Trophoblast cell (in vitro differentiated cells and primary cell): ENCODE data around the gene RIOK2. TPM values are rescaled to one million over a fixed set of nuclear protein-coding genes. Genes with fewer than 3 reads are reported as not detected.
A peak's percentile ranks its signal among the peaks of the same experiment; 100 is the strongest.

Experiments
- DNase-seq, 2 donors: peaks; one replicate each; pipeline ENCODE4 v3.0.0-alpha.2; 2016
- H2AFZ ChIP-seq: 2 replicates; pipeline ENCODE4 v1.6.1; 2013; ENCODE audit warnings: low read length, moderate library complexity, mild to moderate bottlenecking; ENCODE audit not compliant: insufficient read depth, poor library complexity
- H2AK5ac ChIP-seq: 2 replicates; pipeline ENCODE4 v1.6.1; 2013; ENCODE audit warnings: mild to moderate bottlenecking, low read length
- H2BK120ac ChIP-seq: 2 replicates; pipeline ENCODE4 v1.6.1; 2013; ENCODE audit warnings: low read length, mild to moderate bottlenecking, moderate library complexity; ENCODE audit not compliant: insufficient read depth, poor library complexity
- H2BK12ac ChIP-seq: 2 replicates; pipeline ENCODE4 v1.6.1; 2013; ENCODE audit warnings: mild to moderate bottlenecking, low read length, moderate library complexity
- H2BK5ac ChIP-seq: 2 replicates; pipeline ENCODE4 v1.6.1; 2013; ENCODE audit warnings: low read length, low read depth, moderate library complexity, mild to moderate bottlenecking; ENCODE audit not compliant: poor library complexity
- H3K14ac ChIP-seq: 2 replicates; pipeline ENCODE4 v1.6.1; 2013; ENCODE audit warnings: mild to moderate bottlenecking, low read length
- H3K18ac ChIP-seq: 2 replicates; pipeline ENCODE4 v1.6.1; 2013; ENCODE audit warnings: mild to moderate bottlenecking, low read length
- H3K23ac ChIP-seq: 2 replicates; pipeline ENCODE4 v1.6.1; 2013; ENCODE audit warnings: low read length
- H3K27ac ChIP-seq: 2 replicates; pipeline ENCODE4 v1.5.1; 2013; ENCODE audit warnings: low read depth, mild to moderate bottlenecking, inconsistent platforms, low read length, moderate library complexity
- H3K27me3 ChIP-seq: 2 replicates; pipeline ENCODE4 v1.6.1; 2013; ENCODE audit warnings: inconsistent platforms, mild to moderate bottlenecking, low read length, moderate library complexity; ENCODE audit not compliant: insufficient read depth
- H3K36me3 ChIP-seq, 2 experiments: 1 replicate in 1 of 2; 2 replicates in 1 of 2; pipeline ENCODE4 v1.6.1; 2013; ENCODE audit warnings: low read length in 2 of 2, mild to moderate bottlenecking in 2 of 2, moderate library complexity in 1 of 2; ENCODE audit not compliant: insufficient read depth in 2 of 2, control insufficient read depth in 1 of 2
- H3K4ac ChIP-seq: 2 replicates; pipeline ENCODE4 v1.6.1; 2013; ENCODE audit warnings: low read depth, mild to moderate bottlenecking, low read length, moderate library complexity
- H3K4me1 ChIP-seq, 2 experiments: 1 replicate in 1 of 2; 2 replicates in 1 of 2; pipeline ENCODE4 v1.6.1; 2013; ENCODE audit warnings: low read length in 2 of 2, mild to moderate bottlenecking in 2 of 2, moderate library complexity in 1 of 2; ENCODE audit not compliant: insufficient read depth in 2 of 2, control insufficient read depth in 1 of 2
- H3K4me2 ChIP-seq: 2 replicates; pipeline ENCODE4 v1.6.1; 2013; ENCODE audit warnings: inconsistent platforms, mild to moderate bottlenecking, low read length, moderate library complexity
- H3K4me3 ChIP-seq: 2 replicates; pipeline ENCODE4 v1.5.1; 2013; ENCODE audit warnings: mild to moderate bottlenecking, low read depth, low read length, inconsistent platforms
- H3K79me1 ChIP-seq: one replicate; pipeline ENCODE4 v1.6.1; 2013; ENCODE audit warnings: low read length
- H3K79me2 ChIP-seq: 2 replicates; pipeline ENCODE4 v1.6.1; 2013; ENCODE audit warnings: low read length, mild to moderate bottlenecking; ENCODE audit not compliant: control insufficient read depth, insufficient read depth, poor library complexity
- H3K9ac ChIP-seq: 2 replicates; pipeline ENCODE4 v1.6.1; 2013; ENCODE audit warnings: mild to moderate bottlenecking, low read length
- H3K9me3 ChIP-seq: 2 replicates; pipeline ENCODE4 v1.6.1; 2013; ENCODE audit warnings: low read depth, mild to moderate bottlenecking, control low read depth, inconsistent platforms, low read length; ENCODE audit not compliant: insufficient read depth
- H4K12ac ChIP-seq: 2 replicates; pipeline ENCODE4 v1.6.1; 2013; ENCODE audit warnings: low read depth, mild to moderate bottlenecking, low read length, moderate library complexity
- H4K8ac ChIP-seq: 2 replicates; pipeline ENCODE4 v1.6.1; 2013; ENCODE audit warnings: low read depth, mild to moderate bottlenecking, low read length, moderate library complexity
- H4K91ac ChIP-seq: one replicate; pipeline ENCODE4 v1.6.1; 2013; ENCODE audit warnings: low read depth, mild to moderate bottlenecking, low read length, moderate library complexity
- WGBS: extraction: QIAGEN DNeasy Blood & Tissue Kit; methylation state at CpG from one replicate; pipeline ENCODE4 v1.1.7; 2013; ENCODE audit warnings: missing lambda C conversion rate; ENCODE audit not compliant: insufficient read length, insufficient coverage; ENCODE audit errors: extremely low coverage; 5-methylcytosine and 5-hydroxymethylcytosine counted together
- polyA plus RNA-seq: library from polyadenylated mRNA; stranded (reverse); fragments of 200-250 nt; gene quantifications from 2 replicates; pipeline ENCODE4 v1.2.3, GENCODE V29; 2013

The RIOK2 gene
- polyA plus RNA-seq: 19.5 and 22.0 TPM in 2 replicates

DNA sequence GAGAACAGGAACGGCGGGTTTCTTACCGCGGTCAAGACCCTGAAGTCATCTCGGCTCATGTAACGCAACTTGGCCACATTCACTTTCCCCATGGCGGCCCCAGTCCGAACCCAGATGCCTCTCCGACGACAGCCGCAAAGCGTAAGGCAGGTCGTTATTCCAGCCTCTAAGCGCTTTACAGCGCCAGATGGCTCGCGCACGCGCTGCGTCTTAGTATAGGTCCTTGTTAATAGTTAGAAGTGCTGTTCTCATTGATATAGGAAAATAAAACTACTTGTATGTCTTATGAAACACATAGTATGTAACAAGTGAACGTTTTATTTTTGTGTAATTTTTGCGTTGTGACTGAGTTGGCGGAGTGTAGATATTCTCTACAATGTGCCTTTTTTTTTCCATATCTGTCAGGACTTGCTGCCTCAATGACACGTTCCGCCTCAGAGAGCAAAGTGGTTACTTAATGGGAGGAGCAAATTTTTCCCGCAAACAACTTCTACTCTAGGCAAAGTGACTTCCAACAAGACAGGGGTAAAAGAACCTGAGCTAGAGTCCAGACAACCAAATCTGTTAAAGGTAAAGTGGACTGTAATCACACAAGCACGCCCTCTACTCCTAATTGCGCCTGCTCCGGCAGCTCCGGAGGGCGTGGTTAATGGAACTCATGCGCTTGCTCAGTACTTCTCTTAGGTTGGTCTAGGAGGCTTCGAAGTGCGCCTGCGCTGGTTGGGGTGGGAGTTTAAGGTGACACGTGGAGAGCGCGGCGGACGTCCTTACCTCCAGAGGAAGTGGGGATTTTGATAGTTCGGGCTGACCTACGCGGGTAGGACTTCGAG, at the start of gene RIOK2:
RIOK2 (minus strand) TSS at position 148 of the 830 bp plus-strand sequence; CDS start at position 92, 56 bp downstream.
- H3K4me2 ChIP-seq: peak within 1 kb of the TSS; percentile 67
- H3K18ac ChIP-seq: peak within 1 kb of the TSS; percentile 57
- peak; percentile 96 to 97 for DNase-seq
- H3K4ac ChIP-seq: peak within 1 kb of the TSS; percentile 64
- no peaks in the 10 kb centered on the region for H3K9me3 ChIP-seq
- H3K4me3 ChIP-seq: peak within 1 kb of the TSS; percentile 87
- peaks cover 1% of the 10 kb centered on the region for H3K79me2 ChIP-seq
- peak within 1 kb of the TSS; percentile 88 for H3K9ac ChIP-seq
- H2AFZ ChIP-seq: peak within 1 kb of the TSS; percentile 62
- no peak within 1 kb of the TSS for H3K23ac ChIP-seq
- H3K79me1 ChIP-seq: peaks cover 9% of the 10 kb centered on the region
- peaks cover 0 to 3% of the 10 kb centered on the region in 2 experiments for H3K36me3 ChIP-seq
- H2BK5ac ChIP-seq: peak within 1 kb of the TSS; percentile 50
- peak within 1 kb of the TSS; percentile 68 for H4K12ac ChIP-seq
- peaks cover 0 to 2% of the 10 kb centered on the region in 2 experiments for H3K4me1 ChIP-seq
- H3K14ac ChIP-seq: peak within 1 kb of the TSS; percentile 16
- no CpG with 5 or more reads among the region's 44 CpGs for WGBS
- H3K27ac ChIP-seq: peak within 1 kb of the TSS; percentile 83
- H3K27me3 ChIP-seq: no peaks in the 10 kb centered on the region
- H4K91ac ChIP-seq: peak within 1 kb of the TSS; percentile 47
- H2BK120ac ChIP-seq: peak within 1 kb of the TSS; percentile 75
- peak within 1 kb of the TSS; percentile 30 for H2AK5ac ChIP-seq
- H4K8ac ChIP-seq: peak within 1 kb of the TSS; percentile 91
- no peak within 1 kb of the TSS for H2BK12ac ChIP-seq

DNA sequence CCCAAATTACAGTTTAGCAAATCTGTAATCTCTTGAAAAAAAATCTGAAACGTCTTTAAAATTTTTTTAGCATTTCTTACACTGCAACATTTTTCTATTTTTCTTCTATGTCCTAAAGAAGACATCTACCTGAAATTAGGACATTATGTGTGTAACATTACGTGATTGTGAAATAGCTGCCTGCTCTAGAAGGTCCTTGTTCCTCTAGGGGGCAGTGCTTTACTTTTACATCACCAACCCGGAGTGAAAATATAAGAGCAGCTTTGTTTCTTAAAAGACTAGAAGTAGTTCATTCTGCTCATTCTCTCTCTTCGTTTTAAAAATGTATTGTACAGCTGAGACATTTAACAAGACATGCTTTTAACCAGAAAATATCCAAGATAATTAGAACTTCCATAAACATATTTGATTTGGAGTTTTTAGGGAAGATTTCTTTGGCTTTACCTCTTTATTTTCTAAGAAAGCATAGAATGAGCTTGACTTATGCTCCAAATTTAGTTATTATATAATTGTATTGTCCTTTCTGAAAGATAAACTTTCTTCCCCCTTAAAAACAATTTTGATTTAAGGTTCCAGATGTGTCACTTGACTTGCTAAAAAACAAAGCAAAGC, 48.1 kb upstream of the RIOK2 start:
- Histone ChIP-seq H3K27ac (no peak overlapping the region), H2BK5ac (no peak overlapping the region), H3K4me3 (no peak overlapping the region), H4K12ac (no peak overlapping the region), H2AFZ (no peak overlapping the region), H3K79me2 (no peaks in the 10 kb centered on the region), H3K27me3 (no peaks in the 10 kb centered on the region), H3K36me3 (no peaks in the 10 kb centered on the region), H3K4me1 (peaks cover 0 to 1% of the 10 kb centered on the region in 2 experiments), H3K79me1 (no peaks in the 10 kb centered on the region), H2BK12ac (no peak overlapping the region), H4K91ac (no peak overlapping the region), H3K23ac (no peak overlapping the region), H3K18ac (no peak overlapping the region), H2BK120ac (no peak overlapping the region), H3K9ac (no peak overlapping the region), H3K9me3 (no peaks in the 10 kb centered on the region), H2AK5ac (no peak overlapping the region), H3K14ac (no peak overlapping the region), H3K4ac (no peak overlapping the region), H4K8ac (no peak overlapping the region), H3K4me2 (no peak overlapping the region)
- peak; percentile 60 to 91 for DNase-seq
- WGBS: no CpG with 5 or more reads among the region's 4 CpGs

GRCh38 chr5:97229688-97230285, 46.7 kb upstream of the RIOK2 start:
- no peaks in the 10 kb centered on the region for H3K79me1 ChIP-seq
- no peaks in the 10 kb centered on the region for H3K27me3 ChIP-seq
- H4K91ac ChIP-seq: no peak overlapping the region
- H3K79me2 ChIP-seq: no peaks in the 10 kb centered on the region
- no peak overlapping the region for H2BK120ac ChIP-seq
- H3K4me2 ChIP-seq: no peak overlapping the region
- no peak overlapping the region for H3K9ac ChIP-seq
- WGBS: no CpG with 5 or more reads among the region's 6 CpGs
- H2AFZ ChIP-seq: no peak overlapping the region
- no peaks in the 10 kb centered on the region for H3K36me3 ChIP-seq
- no peak overlapping the region for H3K23ac ChIP-seq
- H4K12ac ChIP-seq: no peak overlapping the region
- H3K4me3 ChIP-seq: no peak overlapping the region
- H3K27ac ChIP-seq: peak overlapping the region; percentile 21
- H3K9me3 ChIP-seq: no peaks in the 10 kb centered on the region
- H3K4ac ChIP-seq: no peak overlapping the region
- H2BK5ac ChIP-seq: no peak overlapping the region
- H3K18ac ChIP-seq: no peak overlapping the region
- peak; percentile 43 to 80 for DNase-seq
- no peak overlapping the region for H2AK5ac ChIP-seq
- no peak overlapping the region for H3K14ac ChIP-seq
- H3K4me1 ChIP-seq: peaks cover 0 to 1% of the 10 kb centered on the region in 2 experiments
- no peak overlapping the region for H4K8ac ChIP-seq
- no peak overlapping the region for H2BK12ac ChIP-seq

DNA sequence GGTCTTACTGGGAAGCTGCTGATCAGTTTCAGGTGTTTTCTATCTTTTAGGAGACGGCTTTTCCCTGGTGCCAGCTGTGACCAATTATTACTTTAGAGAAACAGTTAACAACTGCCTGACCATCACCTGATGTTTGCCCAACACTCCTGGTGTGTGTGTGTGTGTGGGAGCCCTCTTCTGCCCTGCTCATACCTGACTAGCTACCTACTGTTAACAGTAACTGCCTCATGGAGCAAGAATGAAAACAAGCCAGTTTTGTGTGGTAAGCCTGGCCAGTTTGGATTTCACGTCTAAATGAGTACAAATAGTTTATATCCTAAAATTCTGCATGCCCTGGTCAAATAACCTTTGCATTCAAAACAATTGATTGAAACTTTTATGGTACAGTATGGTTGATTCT, 46.1 kb upstream of the RIOK2 start:
- H4K91ac ChIP-seq: no peak overlapping the region
- no peak overlapping the region for H3K18ac ChIP-seq
- peak overlapping the region; percentile 21 for H3K27ac ChIP-seq
- H3K9me3 ChIP-seq: no peaks in the 10 kb centered on the region
- no CpG with 5 or more reads among the region's 2 CpGs for WGBS
- no peak overlapping the region for H3K9ac ChIP-seq
- H3K14ac ChIP-seq: no peak overlapping the region
- peaks cover 0 to 1% of the 10 kb centered on the region in 2 experiments for H3K4me1 ChIP-seq
- no peak overlapping the region for H2AFZ ChIP-seq
- no peak overlapping the region for H2AK5ac ChIP-seq
- H3K4ac ChIP-seq: no peak overlapping the region
- no peak overlapping the region for H4K8ac ChIP-seq
- H3K36me3 ChIP-seq: no peaks in the 10 kb centered on the region
- H3K23ac ChIP-seq: no peak overlapping the region
- H2BK120ac ChIP-seq: no peak overlapping the region
- H2BK12ac ChIP-seq: no peak overlapping the region
- H2BK5ac ChIP-seq: no peak overlapping the region
- H3K4me3 ChIP-seq: no peak overlapping the region
- peak; percentile 87 to 94 for DNase-seq
- H3K79me1 ChIP-seq: no peaks in the 10 kb centered on the region
- H3K79me2 ChIP-seq: no peaks in the 10 kb centered on the region
- no peak overlapping the region for H4K12ac ChIP-seq
- no peak overlapping the region for H3K4me2 ChIP-seq
- H3K27me3 ChIP-seq: no peaks in the 10 kb centered on the region
